PC-3 (cell line): Measurements from ENCODE around the gene NAP1L1. TPM values are rescaled to one million over a fixed set of nuclear protein-coding genes. Genes with fewer than 3 reads are reported as not detected.
A peak's percentile ranks its signal among the peaks of the same experiment; 100 is the strongest.

Experiments used
- ATAC-seq: fragments of 200-7000 bp; cut with Tn5 transposase; 2 replicates; pipeline ENCODE4 v1.9.1; 2020; ENCODE audit warnings: mild to moderate bottlenecking, moderate library complexity
- BruUV-seq: library from RNA; stranded (reverse); fragments of 400-500 nt; replicated peaks from 2 replicates; lab custom pipeline; 2021; lab: Mats Ljungman, UMichigan
- CTCF ChIA-PET: fragments of 300-600 bp; sonication (Branson Sonifier 250); formaldehyde crosslinking; loops from one replicate; lab custom pipeline; 2022; ENCODE audit warnings: antibody characterized with exemption; lab: Charles Lee
- POLR2A ChIA-PET: fragments of 300-600 bp; sonication (Branson Sonifier 250); formaldehyde crosslinking; loops from one replicate; lab custom pipeline; 2022; ENCODE audit warnings: antibody characterized with exemption; ENCODE audit not compliant: unreplicated experiment; lab: Charles Lee
- DNase-seq: peaks from one replicate; pipeline ENCODE4 v3.0.0-alpha.2; 2015
- H2AFZ ChIP-seq: fragments of 300-600 bp; sonication (generic); 2 replicates; pipeline ENCODE4 v1.6.0; 2016; ENCODE audit warnings: antibody characterized with exemption, low read length
- H3F3A ChIP-seq: fragments of 300-600 bp; sonication (generic); one replicate; pipeline ENCODE4 v1.6.0; 2017; ENCODE audit warnings: antibody characterized with exemption, low read length, control low read depth, mild to moderate bottlenecking; ENCODE audit not compliant: unreplicated experiment
- H3K27ac ChIP-seq: fragments of 300-600 bp; sonication (generic); 2 replicates; pipeline ENCODE4 v1.5.1; 2016; ENCODE audit warnings: mild to moderate bottlenecking, low read length
- H3K27me3 ChIP-seq: fragments of 300-600 bp; sonication (generic); 2 replicates; pipeline ENCODE4 v1.6.1; 2016; ENCODE audit warnings: low read length, mixed read lengths
- H3K36me3 ChIP-seq: fragments of 300-600 bp; sonication (generic); 2 replicates; pipeline ENCODE4 v1.6.1; 2016; ENCODE audit warnings: low read depth, mixed run types, low read length, mixed read lengths
- H3K4me1 ChIP-seq: fragments of 300-600 bp; sonication (generic); 2 replicates; pipeline ENCODE4 v1.5.1; 2016; ENCODE audit warnings: low read length; ENCODE audit not compliant: insufficient read depth
- H3K4me2 ChIP-seq: fragments of 300-600 bp; sonication (generic); 2 replicates; pipeline ENCODE4 v1.6.0; 2016; ENCODE audit warnings: low read length
- H3K4me3 ChIP-seq: fragments of 300-600 bp; sonication (generic); 2 replicates; pipeline ENCODE4 v1.5.1; 2016; ENCODE audit warnings: mild to moderate bottlenecking, low read length, mixed read lengths
- H3K79me2 ChIP-seq: fragments of 300-600 bp; sonication (generic); 2 replicates; pipeline ENCODE4 v1.6.1; 2017; ENCODE audit warnings: low read length, mixed read lengths
- H3K9ac ChIP-seq: fragments of 300-600 bp; sonication (generic); 2 replicates; pipeline ENCODE4 v1.6.0; 2016; ENCODE audit warnings: mild to moderate bottlenecking, low read length
- H3K9me2 ChIP-seq: fragments of 300-600 bp; sonication (generic); replicated peaks from 2 replicates; pipeline ENCODE4 v1.6.1; 2016; ENCODE audit warnings: mixed run types, low read length, mixed read lengths
- H3K9me3 ChIP-seq: fragments of 300-600 bp; sonication (generic); 2 replicates; pipeline ENCODE4 v1.6.1; 2016; ENCODE audit warnings: low read length, mixed read lengths
- H4K20me1 ChIP-seq: fragments of 300-600 bp; sonication (generic); 2 replicates; pipeline ENCODE4 v1.6.1; 2016; ENCODE audit warnings: low read length, mixed read lengths
- CTCF ChIP-seq: fragments of 300-600 bp; sonication (generic); conservative IDR thresholded peaks from 2 replicates; pipeline ENCODE4 v1.5.1; 2017; ENCODE audit warnings: antibody characterized with exemption, low read depth, mild to moderate bottlenecking, low read length
- EZH2 ChIP-seq: fragments of 300-600 bp; sonication (generic); IDR thresholded peaks from one replicate; pipeline ENCODE4 v1.6.1; 2017; ENCODE audit warnings: antibody characterized with exemption, mild to moderate bottlenecking, low read length; ENCODE audit not compliant: unreplicated experiment
- EZH2phosphoT487 ChIP-seq: fragments of 300-600 bp; sonication (generic); IDR thresholded peaks from 2 replicates; pipeline ENCODE4 v1.6.1; 2018; ENCODE audit warnings: mild to moderate bottlenecking, antibody characterized with exemption, low read length, borderline replicate concordance
- intact Hi-C: fragments of 100-400 bp; cut with micrococcal nuclease; formaldehyde crosslinking; loops from 2 replicates; pipeline ENCODE4 v1.9.0; 2023
- total RNA-seq: library from RNA; depleted of rRNA; stranded (reverse); fragments of >200 nt; gene quantifications from 2 replicates; pipeline ENCODE4 v1.2.3, GENCODE V29; 2014

NAP1L1 gene
- total RNA-seq, 1 experiment from 2014 or later, result 200 TPM

GRCh38 chr12:76040461-76040860 lies 44.0 kb downstream of the NAP1L1 start:
- H3K4me2 ChIP-seq, result no peak overlapping the region
- H3K27me3 ChIP-seq, result no peaks in the 10 kb centered on the region
- CTCF ChIA-PET, result no interaction called here
- intact Hi-C loops, result no loop called here
- H3K4me1 ChIP-seq, result peaks cover 25% of the 10 kb centered on the region
- peaks cover 4% of the 10 kb centered on the region for H3F3A ChIP-seq
- H2AFZ ChIP-seq, result no peak overlapping the region
- POLR2A ChIA-PET, result no interaction called here
- peaks cover 8% of the 10 kb centered on the region; the same call in 1 of the 2 replicates for H3K36me3 ChIP-seq
- H3K9me2 ChIP-seq, result no peaks in the 10 kb centered on the region
- no peak overlapping the region for H3K27ac ChIP-seq
- H4K20me1 ChIP-seq, result no peaks in the 10 kb centered on the region
- ATAC-seq, result no peak
- DNase-seq, result no peak
- no peaks in the 10 kb centered on the region for H3K9me3 ChIP-seq
- no TSS peak for BruUV-seq
- no peak overlapping the region for H3K4me3 ChIP-seq
- no peak overlapping the region for H3K9ac ChIP-seq
- H3K79me2 ChIP-seq, result peaks cover 11% of the 10 kb centered on the region; the same call in 1 of the 2 replicates
- no peak for TF ChIP-seq EZH2
- no peak for TF ChIP-seq EZH2phosphoT487
- TF ChIP-seq CTCF, result no peak

- BruUV-seq, result no TSS peak
- ATAC-seq, result no peak
- Histone ChIP-seq H3K9me2 (no peaks in the 10 kb centered on the region), H3F3A (no peaks in the 10 kb centered on the region), H3K4me1 (peaks cover 40% of the 10 kb centered on the region), H2AFZ (no peak overlapping the region), H3K9me3 (no peaks in the 10 kb centered on the region), H3K4me3 (peak overlapping the region; percentile 1; the same call in 1 of the 2 replicates), H3K79me2 (peaks cover 34% of the 10 kb centered on the region), H3K27ac (no peak overlapping the region), H3K4me2 (peak overlapping the region; percentile 49), H3K9ac (no peak overlapping the region), H4K20me1 (no peaks in the 10 kb centered on the region), H3K36me3 (no peaks in the 10 kb centered on the region), H3K27me3 (no peaks in the 10 kb centered on the region)
- TF ChIP-seq EZH2 (no peak), CTCF (no peak), EZH2phosphoT487 (no peak)
- DNase-seq, result peak; percentile 53
- ChIA-PET CTCF (interaction anchor here (1.6 kb wide), 1 partner anchor 478 kb away, joined by 8 read pairs; no protein-coding TSS in a partner anchor), POLR2A (interaction anchor here (0.7 kb wide), 1 partner anchor 175 kb away, joined by 3 read pairs; no protein-coding TSS in a partner anchor)
- intact Hi-C loops, result loop anchor here (5.0 to 10.0 kb wide), 5 partner anchors 44 to 547 kb away; partner anchors contain the start of gene NAP1L1
Measured at GRCh38 chr12:76038176-76038575, 46.3 kb downstream of the NAP1L1 start.
